ENCODE results near the gene MOGAT3.
"Not testable (repeated sequence)": the region's sequence is repeated elsewhere in the genome, so short reads cannot be mapped to it uniquely, and the experiment has no call there.

The MOGAT3 gene

DNA sequence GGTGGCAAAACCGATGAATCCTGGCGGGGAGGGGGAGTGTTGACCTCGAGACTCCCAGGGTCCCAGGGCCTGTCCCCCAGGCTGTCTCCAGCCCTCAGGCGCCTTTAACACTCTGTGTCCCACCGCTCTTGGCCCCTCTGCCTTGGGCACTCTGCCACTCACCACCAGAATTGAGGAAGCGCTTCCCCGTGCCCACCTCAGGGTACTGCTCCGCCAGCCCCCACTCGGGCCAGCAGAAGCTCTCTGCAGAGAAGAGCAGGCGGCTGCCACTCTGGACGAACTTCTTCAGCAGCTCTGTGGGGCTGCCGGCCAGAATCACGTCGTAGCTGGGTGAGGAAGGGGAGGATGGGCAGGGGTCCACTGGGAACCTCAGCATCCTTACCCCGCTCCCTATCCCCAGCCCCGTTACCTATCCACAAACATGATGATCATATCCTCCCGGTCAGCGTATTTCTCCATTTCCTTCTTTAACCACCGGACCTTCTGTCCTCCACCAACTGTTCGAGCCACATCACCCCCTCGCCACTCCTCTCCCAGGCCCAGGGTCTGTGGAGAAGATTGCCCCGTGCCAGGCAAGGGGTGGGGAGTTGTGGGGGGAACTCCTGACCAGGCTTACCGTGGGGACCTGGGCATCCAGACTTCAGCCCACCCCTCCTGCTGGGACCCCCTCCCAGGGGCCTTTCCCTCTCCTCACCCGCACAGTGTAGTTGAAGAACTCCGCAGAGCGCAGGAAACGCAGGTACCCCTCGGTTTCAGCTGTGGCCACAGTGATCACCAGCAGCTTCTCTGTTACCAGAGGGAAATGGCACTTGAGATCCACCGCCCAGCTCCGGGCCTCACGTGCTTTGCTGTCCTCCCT lies 15.4 kb upstream of the MOGAT3 start:
- Histone ChIP-seq H3K4me3 (ENCODE audit: low read depth, low read length) (peak overlapping the region; percentile 87), H3K27me3 (ENCODE audit: control insufficient read depth, insufficient read depth, low read length) (no peaks in the 10 kb centered on the region), H3K36me3 (ENCODE audit: control insufficient read depth, insufficient read depth, low read length) (peaks cover 23% of the 10 kb centered on the region), H3K9ac (ENCODE audit: low read depth, low read length) (peak overlapping the region; percentile 44; the same call in 1 of the 2 replicates), H3K9me3 (ENCODE audit: control insufficient read depth, insufficient read depth, low read length) (no peaks in the 10 kb centered on the region), H3K4me1 (ENCODE audit: control insufficient read depth, insufficient read depth, low read length) (peaks cover 9% of the 10 kb centered on the region; the same call in 1 of the 2 replicates), H3K27ac (ENCODE audit: low read depth, low read length) (no peak overlapping the region)

DNA sequence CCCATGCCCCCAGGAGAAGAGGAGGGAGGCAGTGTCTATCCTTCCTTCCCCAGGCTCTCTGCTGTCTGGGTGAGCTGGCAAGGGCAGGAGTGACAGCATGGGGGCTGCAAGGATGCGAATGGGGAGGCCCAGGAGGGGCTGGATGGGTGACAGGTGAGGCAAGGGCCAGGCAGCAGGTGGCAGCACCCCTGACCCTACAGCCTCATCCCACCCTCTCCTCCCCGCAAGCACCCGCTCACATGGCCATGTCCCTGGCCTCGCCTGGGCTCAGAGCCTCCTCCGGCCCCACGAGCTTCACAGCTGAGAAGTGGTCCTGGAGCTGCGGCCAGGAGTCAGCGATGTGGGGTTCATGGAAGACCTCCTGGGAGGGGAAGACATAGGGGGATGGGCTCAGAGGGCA lies 11.2 kb upstream of the MOGAT3 start:
- Histone ChIP-seq H3K9ac (ENCODE audit: low read depth, low read length) (no peak overlapping the region), H3K36me3 (ENCODE audit: control insufficient read depth, insufficient read depth, low read length) (peaks cover 40% of the 10 kb centered on the region), H3K4me3 (ENCODE audit: low read depth, low read length) (no peak overlapping the region), H3K27ac (ENCODE audit: low read depth, low read length) (no peak overlapping the region), H3K9me3 (ENCODE audit: control insufficient read depth, insufficient read depth, low read length) (no peaks in the 10 kb centered on the region), H3K4me1 (ENCODE audit: control insufficient read depth, insufficient read depth, low read length) (peaks cover 6% of the 10 kb centered on the region; the same call in 1 of the 2 replicates), H3K27me3 (ENCODE audit: control insufficient read depth, insufficient read depth, low read length) (no peaks in the 10 kb centered on the region)

DNA sequence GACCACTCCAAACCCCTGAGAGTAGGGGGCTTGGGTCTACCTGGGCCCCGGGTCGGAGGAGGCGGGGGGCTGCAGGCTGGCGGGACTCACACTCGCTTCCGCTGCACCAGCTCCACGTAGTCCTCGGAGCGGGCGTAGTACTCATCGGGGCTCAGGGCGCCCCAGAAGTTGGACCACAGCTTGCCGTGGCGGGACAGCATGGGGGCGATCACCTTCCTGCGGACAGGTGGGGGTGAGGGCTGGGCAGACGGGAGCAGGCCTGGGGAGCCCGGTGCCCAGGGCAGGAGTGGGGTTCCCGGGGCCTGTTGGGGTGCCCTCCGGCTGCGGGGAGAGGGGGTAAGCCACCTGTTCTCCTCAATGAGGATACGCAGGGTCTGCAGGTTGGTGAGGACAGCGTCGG lies 10.7 kb upstream of the MOGAT3 start:
- H3K27ac ChIP-seq (ENCODE audit: low read depth, low read length), result no peak overlapping the region
- no peaks in the 10 kb centered on the region for H3K27me3 ChIP-seq (ENCODE audit: control insufficient read depth, insufficient read depth, low read length)
- H3K4me1 ChIP-seq (ENCODE audit: control insufficient read depth, insufficient read depth, low read length), result peaks cover 1% of the 10 kb centered on the region; the same call in 1 of the 2 replicates
- H3K9ac ChIP-seq (ENCODE audit: low read depth, low read length), result no peak overlapping the region
- H3K9me3 ChIP-seq (ENCODE audit: control insufficient read depth, insufficient read depth, low read length), result no peaks in the 10 kb centered on the region
- no peak overlapping the region for H3K4me3 ChIP-seq (ENCODE audit: low read depth, low read length)
- peaks cover 42% of the 10 kb centered on the region for H3K36me3 ChIP-seq (ENCODE audit: control insufficient read depth, insufficient read depth, low read length)

DNA sequence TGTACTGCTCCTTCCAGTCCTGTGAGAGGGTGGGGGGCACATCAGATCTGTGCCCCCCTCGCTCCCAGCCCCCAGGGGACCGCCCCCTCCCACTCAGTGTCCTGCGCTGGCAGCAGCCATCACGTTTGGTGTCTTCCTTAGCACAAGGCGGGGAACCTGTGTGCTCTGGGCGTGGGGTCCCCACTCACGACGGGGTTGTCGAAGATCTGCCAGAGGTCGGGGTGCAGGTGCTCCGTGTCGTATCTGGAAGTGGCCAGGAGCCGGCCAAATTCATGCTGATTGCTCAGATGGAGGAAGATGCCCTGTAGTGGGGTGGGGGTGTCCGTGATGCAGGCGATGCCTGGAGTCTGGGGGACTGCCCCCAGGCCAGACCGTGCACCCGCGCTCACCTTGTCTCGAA lies 9.3 kb upstream of the MOGAT3 start:
- no peak overlapping the region for H3K27ac ChIP-seq (ENCODE audit: low read depth, low read length)
- no peak overlapping the region for H3K9ac ChIP-seq (ENCODE audit: low read depth, low read length)
- no peaks in the 10 kb centered on the region for H3K4me1 ChIP-seq (ENCODE audit: control insufficient read depth, insufficient read depth, low read length)
- no peak overlapping the region for H3K4me3 ChIP-seq (ENCODE audit: low read depth, low read length)
- no peaks in the 10 kb centered on the region for H3K27me3 ChIP-seq (ENCODE audit: control insufficient read depth, insufficient read depth, low read length)
- H3K36me3 ChIP-seq (ENCODE audit: control insufficient read depth, insufficient read depth, low read length), result peaks cover 37% of the 10 kb centered on the region
- no peaks in the 10 kb centered on the region for H3K9me3 ChIP-seq (ENCODE audit: control insufficient read depth, insufficient read depth, low read length)

DNA sequence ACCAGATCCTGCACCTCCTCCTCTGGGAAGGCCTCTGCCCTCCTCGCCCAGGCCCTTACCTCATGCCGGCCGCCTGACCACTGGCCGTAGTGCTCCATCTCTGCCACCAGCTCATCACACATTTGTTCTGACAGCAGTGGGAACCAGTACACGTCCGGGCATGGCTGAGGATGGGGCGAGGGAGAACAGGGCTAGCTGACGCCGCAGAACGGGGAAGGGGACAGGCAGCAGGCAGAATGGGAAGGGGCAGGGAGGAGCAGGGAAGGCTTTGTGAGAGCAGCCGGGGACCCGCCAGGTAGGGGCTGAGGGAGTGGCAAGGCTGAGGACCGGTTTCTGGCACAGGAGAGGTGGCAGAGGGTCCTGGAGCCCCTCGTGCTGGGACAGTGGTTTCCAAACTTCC lies 8.0 kb upstream of the MOGAT3 start:
- Histone ChIP-seq H3K27ac (ENCODE audit: low read depth, low read length) (no peak overlapping the region), H3K27me3 (ENCODE audit: control insufficient read depth, insufficient read depth, low read length) (no peaks in the 10 kb centered on the region), H3K4me1 (ENCODE audit: control insufficient read depth, insufficient read depth, low read length) (no peaks in the 10 kb centered on the region), H3K9ac (ENCODE audit: low read depth, low read length) (no peak overlapping the region), H3K36me3 (ENCODE audit: control insufficient read depth, insufficient read depth, low read length) (peaks cover 32% of the 10 kb centered on the region), H3K4me3 (ENCODE audit: low read depth, low read length) (no peak overlapping the region), H3K9me3 (ENCODE audit: control insufficient read depth, insufficient read depth, low read length) (no peaks in the 10 kb centered on the region)

DNA sequence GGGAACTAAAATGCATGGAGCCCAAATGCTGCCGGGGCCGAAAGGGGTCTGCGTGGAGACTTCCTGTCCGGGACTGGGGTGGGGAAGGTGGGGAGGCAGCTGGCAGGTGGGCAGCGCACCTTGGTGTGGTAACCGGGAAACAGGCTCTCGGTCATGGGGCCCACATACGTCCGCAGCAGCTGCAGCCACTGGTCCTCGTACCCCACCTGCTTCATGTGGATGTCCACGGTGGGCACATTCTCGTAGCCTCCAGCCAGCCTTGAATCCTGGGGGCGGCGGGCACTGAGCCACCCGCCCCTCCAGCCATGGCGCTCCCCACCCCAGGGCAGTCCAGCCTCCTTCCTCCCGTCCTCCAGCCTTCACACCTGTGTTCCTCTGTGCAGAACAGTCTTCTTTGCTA lies 6.6 kb upstream of the MOGAT3 start:
- H3K9ac ChIP-seq (ENCODE audit: low read depth, low read length), result no peak overlapping the region
- H3K4me1 ChIP-seq (ENCODE audit: control insufficient read depth, insufficient read depth, low read length), result no peaks in the 10 kb centered on the region
- peaks cover 1% of the 10 kb centered on the region; the same call in 1 of the 2 replicates for H3K27me3 ChIP-seq (ENCODE audit: control insufficient read depth, insufficient read depth, low read length)
- H3K9me3 ChIP-seq (ENCODE audit: control insufficient read depth, insufficient read depth, low read length), result no peaks in the 10 kb centered on the region
- no peak overlapping the region for H3K27ac ChIP-seq (ENCODE audit: low read depth, low read length)
- H3K36me3 ChIP-seq (ENCODE audit: control insufficient read depth, insufficient read depth, low read length), result peaks cover 29% of the 10 kb centered on the region
- no peak overlapping the region for H3K4me3 ChIP-seq (ENCODE audit: low read depth, low read length)

DNA sequence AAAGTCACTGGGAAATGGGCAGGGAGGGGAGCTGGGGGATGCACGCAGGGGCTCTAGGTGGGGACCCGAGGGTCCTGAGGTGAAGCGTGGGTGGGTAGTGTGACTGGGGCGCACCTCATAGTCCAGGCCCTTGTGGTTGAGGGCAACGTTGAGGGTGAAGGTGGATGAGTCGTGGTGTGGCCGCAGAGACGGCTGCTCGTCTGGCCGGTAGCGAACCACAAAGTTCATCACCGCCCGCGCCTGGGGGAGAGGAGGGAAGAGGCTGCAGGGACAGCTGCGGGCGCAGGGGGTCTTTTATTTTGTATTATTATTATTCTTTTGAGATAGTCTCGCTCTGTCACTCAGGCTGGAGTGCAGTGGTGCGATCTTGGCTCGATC lies 5.8 kb upstream of the MOGAT3 start:
- Histone ChIP-seq H3K27me3 (ENCODE audit: control insufficient read depth, insufficient read depth, low read length) (peaks cover 9% of the 10 kb centered on the region), H3K9me3 (ENCODE audit: control insufficient read depth, insufficient read depth, low read length) (no peaks in the 10 kb centered on the region), H3K36me3 (ENCODE audit: control insufficient read depth, insufficient read depth, low read length) (peaks cover 24% of the 10 kb centered on the region), H3K4me3 (ENCODE audit: low read depth, low read length) (no peak overlapping the region), H3K9ac (ENCODE audit: low read depth, low read length) (no peak overlapping the region), H3K27ac (ENCODE audit: low read depth, low read length) (no peak overlapping the region), H3K4me1 (ENCODE audit: control insufficient read depth, insufficient read depth, low read length) (no peaks in the 10 kb centered on the region)

DNA sequence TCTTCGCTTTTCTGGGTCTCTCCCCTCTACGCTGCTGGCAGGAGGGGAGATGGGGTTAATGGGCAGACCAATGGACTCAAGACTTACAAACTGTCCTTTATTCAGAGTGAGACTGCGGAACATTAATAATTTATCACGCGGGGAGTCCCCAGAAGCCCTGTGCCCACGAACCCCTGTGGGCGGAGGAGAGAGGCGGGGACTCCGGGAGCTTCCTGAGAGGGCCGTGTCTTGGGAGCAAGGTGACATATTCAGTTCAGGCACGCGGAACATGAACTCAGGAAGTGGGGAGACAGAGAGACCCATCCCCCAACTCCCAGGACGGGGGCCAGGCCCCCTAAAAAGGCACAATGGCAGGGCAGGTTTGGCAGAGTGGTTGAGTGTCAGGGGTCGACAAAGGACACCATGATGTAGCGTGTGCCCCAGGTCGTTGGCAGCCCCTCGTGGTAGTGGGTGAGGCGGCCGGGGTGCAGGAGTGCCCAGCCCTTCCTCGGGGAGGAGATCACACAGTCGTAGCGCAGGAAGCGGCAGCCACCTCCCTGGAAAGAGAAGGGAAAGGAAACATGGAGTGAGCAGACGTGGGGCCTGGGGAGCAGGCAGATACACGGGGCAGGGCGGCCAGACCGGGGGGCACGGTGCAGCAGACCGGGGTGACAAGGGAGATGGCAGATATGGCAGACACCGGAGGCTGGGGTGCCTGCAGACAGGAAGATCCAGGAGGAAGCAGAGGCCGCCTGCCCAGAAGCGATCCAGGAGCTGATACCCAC lies 5.2 kb upstream of the MOGAT3 start:
- no peak overlapping the region for H3K9ac ChIP-seq (ENCODE audit: low read depth, low read length)
- H3K4me3 ChIP-seq (ENCODE audit: low read depth, low read length), result no peak overlapping the region
- H3K9me3 ChIP-seq (ENCODE audit: control insufficient read depth, insufficient read depth, low read length), result no peaks in the 10 kb centered on the region
- peaks cover 2% of the 10 kb centered on the region for H3K4me1 ChIP-seq (ENCODE audit: control insufficient read depth, insufficient read depth, low read length)
- H3K27me3 ChIP-seq (ENCODE audit: control insufficient read depth, insufficient read depth, low read length), result peaks cover 10% of the 10 kb centered on the region
- H3K27ac ChIP-seq (ENCODE audit: low read depth, low read length), result no peak overlapping the region
- H3K36me3 ChIP-seq (ENCODE audit: control insufficient read depth, insufficient read depth, low read length), result peaks cover 19% of the 10 kb centered on the region; the same call in 1 of the 2 replicates

DNA sequence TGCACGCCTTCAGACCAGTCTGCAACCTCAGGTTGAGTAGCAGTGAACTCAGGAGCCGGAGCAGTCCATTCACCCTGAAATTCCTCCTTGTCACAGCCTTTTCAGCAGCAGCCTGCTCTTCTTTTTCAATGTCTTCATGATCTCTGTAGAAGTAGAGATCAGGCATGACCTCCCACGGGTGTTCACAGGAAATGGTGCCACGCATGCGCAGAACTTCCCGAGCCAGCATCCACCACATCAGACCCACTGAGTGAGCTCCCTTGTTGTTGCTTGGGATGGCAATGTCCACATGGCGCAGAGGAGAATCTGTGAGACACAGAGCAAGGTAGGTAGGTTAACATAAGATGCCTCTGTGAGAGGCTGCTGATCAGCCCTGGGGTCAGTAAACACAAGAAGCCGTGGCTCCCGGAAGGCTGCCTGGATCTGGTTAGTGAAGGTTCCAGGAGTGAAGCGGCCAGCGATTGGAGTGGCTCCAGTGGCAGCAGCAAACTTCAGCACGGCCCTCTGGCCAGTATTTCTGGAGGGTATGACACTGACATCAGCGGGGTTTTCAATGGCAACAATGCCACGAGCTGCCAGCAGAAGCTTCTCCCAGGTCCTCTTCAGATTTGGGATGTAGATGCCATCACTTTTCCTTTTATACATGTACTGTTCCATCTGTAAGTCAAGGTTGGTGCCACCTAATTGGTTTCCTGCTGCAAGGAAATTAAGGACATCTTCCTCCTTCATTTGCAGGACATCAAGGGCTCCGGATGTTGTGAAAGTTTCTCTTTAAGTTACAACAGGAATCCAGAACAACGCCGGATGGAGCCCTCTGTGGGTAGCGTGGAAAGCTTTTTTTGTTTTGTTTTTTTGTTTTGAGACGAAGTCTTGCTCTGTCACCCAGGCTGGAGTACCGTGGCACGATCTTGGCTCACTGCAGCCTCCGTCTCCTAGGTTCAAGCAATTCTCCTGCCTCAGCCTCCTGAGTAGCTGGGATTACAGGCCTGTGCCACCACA lies 3.2 kb upstream of the MOGAT3 start:
- Histone ChIP-seq H3K36me3 (ENCODE audit: control insufficient read depth, insufficient read depth, low read length) (peaks cover 11% of the 10 kb centered on the region; the same call in 1 of the 2 replicates), H3K4me1 (ENCODE audit: control insufficient read depth, insufficient read depth, low read length) (peaks cover 10% of the 10 kb centered on the region), H3K27me3 (ENCODE audit: control insufficient read depth, insufficient read depth, low read length) (peaks cover 18% of the 10 kb centered on the region)
- H3K27ac ChIP-seq (ENCODE audit: low read depth, low read length); H3K4me3 ChIP-seq (ENCODE audit: low read depth, low read length); H3K9ac ChIP-seq (ENCODE audit: low read depth, low read length); H3K9me3 ChIP-seq (ENCODE audit: control insufficient read depth, insufficient read depth, low read length): not testable (repeated sequence)

DNA sequence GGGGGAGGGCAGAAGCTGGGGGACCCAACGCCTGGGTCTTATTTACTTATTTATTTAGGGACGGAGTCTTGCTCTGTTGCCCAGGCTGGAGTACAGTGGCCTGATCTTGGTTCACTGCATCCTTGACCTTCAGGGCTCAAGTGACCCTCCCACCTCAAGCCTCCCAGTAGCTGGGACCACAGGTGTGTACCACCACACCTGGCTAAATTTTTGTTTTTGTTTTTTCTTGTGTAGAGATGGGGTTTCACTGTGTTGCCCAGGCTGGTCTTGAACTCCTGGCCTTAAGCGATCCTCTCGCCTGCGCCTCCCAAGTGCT lies 1.7 kb upstream of the MOGAT3 start:
- Histone ChIP-seq H3K4me1 (ENCODE audit: control insufficient read depth, insufficient read depth, low read length) (peaks cover 10% of the 10 kb centered on the region), H3K36me3 (ENCODE audit: control insufficient read depth, insufficient read depth, low read length) (0 out of 2 replicates have a peak, but pooled peaks cover 5% of the 10 kb centered on the region), H3K27me3 (ENCODE audit: control insufficient read depth, insufficient read depth, low read length) (peaks cover 18% of the 10 kb centered on the region), H3K27ac (ENCODE audit: low read depth, low read length) (no peak overlapping the region), H3K9ac (ENCODE audit: low read depth, low read length) (no peak overlapping the region), H3K9me3 (ENCODE audit: control insufficient read depth, insufficient read depth, low read length) (no peaks in the 10 kb centered on the region), H3K4me3 (ENCODE audit: low read depth, low read length) (no peak overlapping the region)

All from HUES48 (cell line).